Natural killer cell (primary cell): ENCODE results near the gene RNF114. TPM values are rescaled to one million over a fixed set of nuclear protein-coding genes. Genes with fewer than 3 reads are reported as not detected.

Experiments
- ATAC-seq, 3 donors: fragments of 150-1000 bp in 2 of 3; fragments of 200-7000 bp in 1 of 3; cut with Tn5 transposase; 1 replicate in 1 of 3; 2 replicates in 2 of 3; pipeline ENCODE4 v1.10.0; 2021; ENCODE audit warnings: mild to moderate bottlenecking in 2 of 3, moderate library complexity in 2 of 3
- DNase-seq, 2 donors: peaks; one replicate each; pipeline versions ENCODE4 v3.0.0 to v3.0.0-alpha.2; 2013 to 2021; ENCODE audit warnings: mixed read lengths in 1 of 2
- H3K27ac ChIP-seq: one replicate; pipeline ENCODE4 v1.5.1; 2013; ENCODE audit warnings: mild to moderate bottlenecking, low read length
- H3K27me3 ChIP-seq: one replicate; pipeline ENCODE4 v1.6.1; 2013; ENCODE audit warnings: low read length; ENCODE audit not compliant: control insufficient read depth, insufficient read depth
- H3K36me3 ChIP-seq: one replicate; pipeline ENCODE4 v1.6.1; 2013; ENCODE audit warnings: low read length; ENCODE audit not compliant: control insufficient read depth, insufficient read depth
- H3K4me1 ChIP-seq: one replicate; pipeline ENCODE4 v1.6.1; 2013; ENCODE audit warnings: low read length; ENCODE audit not compliant: control insufficient read depth, insufficient read depth
- H3K4me3 ChIP-seq: one replicate; pipeline ENCODE4 v1.5.1; 2013; ENCODE audit warnings: low read length
- H3K9me3 ChIP-seq: one replicate; pipeline ENCODE4 v1.6.1; 2013; ENCODE audit warnings: low read length; ENCODE audit not compliant: control insufficient read depth, insufficient read depth
- H3K27ac Mint-ChIP-seq, 2 donors: one replicate each; pipeline ENCODE4 v1.8.0; 2022; ENCODE audit warnings: mild to moderate bottlenecking in 2 of 2, mixed read lengths in 2 of 2, moderate library complexity in 1 of 2
- H3K27me3 Mint-ChIP-seq, 2 donors: one replicate each; pipeline ENCODE4 v1.8.0; 2022; ENCODE audit warnings: low read depth in 2 of 2, mixed read lengths in 2 of 2
- H3K36me3 Mint-ChIP-seq: one replicate; pipeline ENCODE4 v1.8.0; 2022; ENCODE audit warnings: mixed read lengths
- H3K4me1 Mint-ChIP-seq, 2 donors: one replicate each; pipeline ENCODE4 v1.8.0; 2022; ENCODE audit warnings: mixed read lengths in 2 of 2
- H3K4me3 Mint-ChIP-seq: one replicate; pipeline ENCODE4 v1.8.0; 2022; ENCODE audit warnings: mild to moderate bottlenecking, moderate library complexity, mixed read lengths
- H3K9me3 Mint-ChIP-seq, 2 donors: one replicate each; pipeline ENCODE4 v1.8.0; 2022; ENCODE audit warnings: mixed read lengths in 2 of 2
- WGBS: methylation state at CpG from one replicate; pipeline ENCODE4 v1.1.7; 2013; ENCODE audit warnings: missing lambda C conversion rate; ENCODE audit not compliant: insufficient coverage; 5-methylcytosine and 5-hydroxymethylcytosine counted together
- intact Hi-C: fragments of 100-400 bp; cut with micrococcal nuclease; formaldehyde crosslinking; loops from one replicate; pipeline ENCODE4 v1.14.2; 2022
- total RNA-seq, 4 donors: library from RNA; stranded (reverse); fragments of 120-200 nt in 1 of 4; gene quantifications; one replicate each; pipeline versions ENCODE4 v1.2.3 to v1.2.4, GENCODE V29; 2013 to 2022
- TF ChIP-seq, protein P1 (sequence below): fragments of 200-600 bp; IDR thresholded peaks from one replicate; pipeline ENCODE4 v1.8.0; 2022; ENCODE audit warnings: antibody characterized with exemption

Gene RNF114
- total RNA-seq, 3 donors from 2014 or later (not counting 1 experiment from before 2014, with no cell fraction given), result 92.3 to 108 (median 100) TPM

DNA sequence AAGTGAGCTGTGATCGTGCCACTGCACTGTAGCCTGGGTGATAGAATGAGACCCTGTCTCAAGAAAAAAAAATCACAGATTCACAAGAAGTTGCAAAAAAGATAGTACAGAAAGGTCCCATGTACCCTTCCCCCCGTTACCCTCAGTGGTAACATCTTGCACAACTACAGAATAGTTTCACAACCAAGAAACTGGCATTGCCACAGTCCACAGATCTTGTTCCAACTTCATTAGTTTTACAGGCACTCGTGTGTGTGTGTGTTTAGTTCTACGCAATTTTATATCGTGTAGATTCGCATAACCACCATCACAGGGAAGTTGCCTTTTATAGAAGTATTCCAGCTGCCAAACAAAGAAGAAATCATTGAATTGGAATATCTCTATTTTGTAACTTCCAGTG is 40.0 kb upstream of the RNF114 start:
- Mint-ChIP-seq H3K4me1 (peaks cover 0 to 7% of the 10 kb centered on the region in 2 donors), H3K9me3 (no peaks in the 10 kb centered on the region), H3K27me3 (no peaks in the 10 kb centered on the region), H3K36me3 (no peaks in the 10 kb centered on the region), H3K27ac (no peak overlapping the region), H3K4me3 (no peak overlapping the region)
- DNase-seq (no peak), ATAC-seq (no peak)
- TF ChIP-seq, protein P1, sequence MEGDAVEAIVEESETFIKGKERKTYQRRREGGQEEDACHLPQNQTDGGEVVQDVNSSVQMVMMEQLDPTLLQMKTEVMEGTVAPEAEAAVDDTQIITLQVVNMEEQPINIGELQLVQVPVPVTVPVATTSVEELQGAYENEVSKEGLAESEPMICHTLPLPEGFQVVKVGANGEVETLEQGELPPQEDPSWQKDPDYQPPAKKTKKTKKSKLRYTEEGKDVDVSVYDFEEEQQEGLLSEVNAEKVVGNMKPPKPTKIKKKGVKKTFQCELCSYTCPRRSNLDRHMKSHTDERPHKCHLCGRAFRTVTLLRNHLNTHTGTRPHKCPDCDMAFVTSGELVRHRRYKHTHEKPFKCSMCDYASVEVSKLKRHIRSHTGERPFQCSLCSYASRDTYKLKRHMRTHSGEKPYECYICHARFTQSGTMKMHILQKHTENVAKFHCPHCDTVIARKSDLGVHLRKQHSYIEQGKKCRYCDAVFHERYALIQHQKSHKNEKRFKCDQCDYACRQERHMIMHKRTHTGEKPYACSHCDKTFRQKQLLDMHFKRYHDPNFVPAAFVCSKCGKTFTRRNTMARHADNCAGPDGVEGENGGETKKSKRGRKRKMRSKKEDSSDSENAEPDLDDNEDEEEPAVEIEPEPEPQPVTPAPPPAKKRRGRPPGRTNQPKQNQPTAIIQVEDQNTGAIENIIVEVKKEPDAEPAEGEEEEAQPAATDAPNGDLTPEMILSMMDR, result no peak
- Histone ChIP-seq H3K36me3 (no peaks in the 10 kb centered on the region), H3K4me1 (peaks cover 18% of the 10 kb centered on the region), H3K27me3 (no peaks in the 10 kb centered on the region), H3K9me3 (no peaks in the 10 kb centered on the region), H3K27ac (no peak overlapping the region), H3K4me3 (no peak overlapping the region)
- intact Hi-C loops, result no loop called here
- WGBS, result 89% methylated on average over 2 of the region's 6 CpGs

DNA sequence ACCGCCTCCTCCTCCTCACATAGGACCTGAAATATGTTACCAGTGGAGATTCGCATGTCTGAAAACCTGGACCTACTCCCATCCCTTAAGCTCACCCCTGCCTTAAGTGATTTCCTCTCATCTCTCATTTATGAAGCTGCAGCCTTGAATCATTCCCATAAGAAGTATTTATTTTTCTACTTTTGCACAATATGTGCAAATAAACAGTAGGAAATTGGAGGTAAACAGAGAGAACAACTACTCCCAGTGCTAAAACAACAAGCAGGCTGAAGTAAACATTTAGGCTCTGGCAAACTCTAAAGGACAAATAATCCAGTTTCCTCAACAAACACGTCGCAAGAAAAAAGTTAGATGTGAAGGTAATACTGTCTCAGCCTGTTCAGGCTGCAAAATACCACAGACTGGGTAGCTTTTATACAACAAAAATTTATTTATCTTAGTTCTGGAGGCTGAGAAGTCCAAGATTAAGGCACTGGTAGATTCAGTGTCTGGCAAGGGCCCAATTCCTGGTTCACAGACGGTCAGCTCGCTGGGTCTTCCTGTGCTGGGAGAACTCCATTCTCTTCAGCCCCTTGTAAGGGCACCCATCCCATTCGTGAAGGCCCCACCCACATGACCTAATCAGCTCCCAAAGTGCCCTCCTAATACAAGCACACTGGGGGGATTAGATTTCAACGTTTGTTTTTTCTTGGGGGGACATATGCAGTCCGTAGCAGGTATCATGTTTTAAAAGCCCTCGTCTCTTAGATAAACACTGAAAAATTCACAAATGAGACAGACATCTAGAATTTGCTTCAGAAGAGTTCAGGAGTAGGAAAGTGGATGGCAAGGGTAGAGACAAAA is 36.4 kb upstream of the RNF114 start:
- no peaks in the 10 kb centered on the region for H3K9me3 ChIP-seq
- no peak overlapping the region for H3K27ac Mint-ChIP-seq

DNA sequence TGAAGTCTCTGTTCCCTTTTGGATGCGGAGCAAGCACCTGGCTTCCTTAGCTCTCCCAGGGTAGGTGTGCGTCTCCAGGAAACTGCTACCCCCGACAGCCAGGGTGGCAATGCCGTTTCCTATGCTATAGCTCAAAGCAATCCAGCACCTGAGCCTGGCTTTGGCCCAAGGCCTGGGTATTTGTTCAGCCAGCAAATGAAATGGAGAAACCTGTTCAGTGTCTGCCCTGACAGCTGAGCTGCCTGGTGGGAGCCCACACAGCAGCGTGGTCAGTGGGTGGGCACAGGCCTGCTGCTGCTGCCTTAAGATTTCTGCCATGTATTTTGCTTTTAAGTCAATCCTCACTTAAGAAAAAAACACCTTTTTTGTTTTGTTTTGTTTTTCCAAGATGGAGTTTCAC is 34.6 kb upstream of the RNF114 start:
- intact Hi-C loops, result no loop called here
- DNase-seq, result no peak

More for the DNA sequence above, 36.4 kb upstream of the RNF114 start:
- no peak for DNase-seq
- Histone ChIP-seq H3K4me1 (no peaks in the 10 kb centered on the region), H3K27ac (no peak overlapping the region), H3K4me3 (no peak overlapping the region), H3K27me3 (no peaks in the 10 kb centered on the region), H3K36me3 (peaks cover 6% of the 10 kb centered on the region)
- 93% methylated on average over 9 of the region's 10 CpGs for WGBS
- Mint-ChIP-seq H3K4me1 (peaks cover 0 to 7% of the 10 kb centered on the region in 2 donors), H3K27me3 (no peaks in the 10 kb centered on the region), H3K9me3 (no peaks in the 10 kb centered on the region), H3K36me3 (no peaks in the 10 kb centered on the region), H3K4me3 (no peak overlapping the region)
- no peak for ATAC-seq
- intact Hi-C loops, result no loop called here
- TF ChIP-seq, protein P1, result no peak

More for the DNA sequence above, 34.6 kb upstream of the RNF114 start:
- H3K4me1 Mint-ChIP-seq, result peaks cover 0 to 15% of the 10 kb centered on the region in 2 donors
- H3K36me3 ChIP-seq, result peaks cover 16% of the 10 kb centered on the region
- WGBS, result 95% methylated on average over 5 of the region's 5 CpGs
- no peaks in the 10 kb centered on the region for H3K4me1 ChIP-seq
- H3K27me3 Mint-ChIP-seq, result no peaks in the 10 kb centered on the region
- no peak overlapping the region for H3K27ac ChIP-seq
- no peak overlapping the region for H3K4me3 ChIP-seq
- no peak overlapping the region for H3K27ac Mint-ChIP-seq
- ATAC-seq, result no peak
- no peak overlapping the region for H3K4me3 Mint-ChIP-seq
- no peaks in the 10 kb centered on the region for H3K9me3 ChIP-seq
- H3K36me3 Mint-ChIP-seq, result peaks cover 8% of the 10 kb centered on the region
- no peaks in the 10 kb centered on the region for H3K27me3 ChIP-seq
- TF ChIP-seq, protein P1, result no peak
- no peaks in the 10 kb centered on the region for H3K9me3 Mint-ChIP-seq
